Measurements from ENCODE around the gene RGL3.

RGL3 gene

DNA sequence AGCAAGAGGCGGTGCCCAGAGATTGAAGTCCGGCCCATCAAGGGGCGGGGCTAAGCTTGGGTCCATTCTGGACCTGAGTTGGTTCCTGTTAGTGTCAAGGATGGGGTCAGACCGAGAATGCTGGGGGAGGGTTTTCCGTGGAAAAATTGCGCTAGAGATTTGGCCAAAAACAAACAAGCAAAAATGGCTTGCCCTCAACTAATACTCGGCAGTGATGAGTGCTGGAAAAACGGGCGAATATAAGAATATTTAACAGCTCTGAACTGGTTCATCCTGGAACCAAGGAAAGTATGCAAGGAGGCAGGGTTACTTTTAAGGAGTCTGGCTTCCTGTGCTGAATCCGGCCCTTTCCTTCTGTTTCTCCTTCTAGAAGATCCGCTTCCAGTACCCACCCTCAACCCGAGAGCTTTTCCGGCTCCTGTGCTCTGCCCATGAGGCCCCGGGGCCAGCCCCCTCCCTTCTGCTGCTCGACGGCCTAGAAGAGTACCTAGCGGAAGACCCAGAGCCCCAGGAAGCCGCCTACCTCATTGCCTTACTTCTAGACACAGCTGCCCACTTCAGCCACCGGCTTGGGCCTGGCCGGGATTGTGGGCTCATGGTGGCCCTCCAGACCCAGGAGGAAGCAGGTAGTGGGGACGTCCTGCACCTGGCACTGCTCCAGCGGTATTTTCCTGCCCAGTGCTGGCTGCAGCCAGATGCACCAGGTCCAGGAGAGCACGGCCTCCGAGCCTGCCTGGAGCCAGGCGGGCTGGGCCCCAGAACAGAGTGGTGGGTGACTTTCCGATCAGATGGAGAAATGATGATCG, 43.8 kb downstream of the RGL3 start:
- no peaks in the 10 kb centered on the region for H3K27me3 ChIP-seq
- peaks cover 58 to 67% of the 10 kb centered on the region in 2 experiments for H3K4me1 ChIP-seq (ENCODE audit: control insufficient read depth in 1 of 2, insufficient read depth in 1 of 2, low read depth in 1 of 2, low read length in 1 of 2)
- H3K36me3 ChIP-seq = peaks cover 15% of the 10 kb centered on the region
- H3K4me3 ChIP-seq (ENCODE audit: low read depth in 1 of 2, low read length in 1 of 2) = peak overlapping the region; percentile 84 to 93
- no peaks in the 10 kb centered on the region for H3K9me3 ChIP-seq
- TF ChIP-seq, protein P1, sequence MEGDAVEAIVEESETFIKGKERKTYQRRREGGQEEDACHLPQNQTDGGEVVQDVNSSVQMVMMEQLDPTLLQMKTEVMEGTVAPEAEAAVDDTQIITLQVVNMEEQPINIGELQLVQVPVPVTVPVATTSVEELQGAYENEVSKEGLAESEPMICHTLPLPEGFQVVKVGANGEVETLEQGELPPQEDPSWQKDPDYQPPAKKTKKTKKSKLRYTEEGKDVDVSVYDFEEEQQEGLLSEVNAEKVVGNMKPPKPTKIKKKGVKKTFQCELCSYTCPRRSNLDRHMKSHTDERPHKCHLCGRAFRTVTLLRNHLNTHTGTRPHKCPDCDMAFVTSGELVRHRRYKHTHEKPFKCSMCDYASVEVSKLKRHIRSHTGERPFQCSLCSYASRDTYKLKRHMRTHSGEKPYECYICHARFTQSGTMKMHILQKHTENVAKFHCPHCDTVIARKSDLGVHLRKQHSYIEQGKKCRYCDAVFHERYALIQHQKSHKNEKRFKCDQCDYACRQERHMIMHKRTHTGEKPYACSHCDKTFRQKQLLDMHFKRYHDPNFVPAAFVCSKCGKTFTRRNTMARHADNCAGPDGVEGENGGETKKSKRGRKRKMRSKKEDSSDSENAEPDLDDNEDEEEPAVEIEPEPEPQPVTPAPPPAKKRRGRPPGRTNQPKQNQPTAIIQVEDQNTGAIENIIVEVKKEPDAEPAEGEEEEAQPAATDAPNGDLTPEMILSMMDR (IDR thresholded peaks at IDR 0.05) = no peak
- H3K27ac ChIP-seq = peak overlapping the region; percentile 95

DNA sequence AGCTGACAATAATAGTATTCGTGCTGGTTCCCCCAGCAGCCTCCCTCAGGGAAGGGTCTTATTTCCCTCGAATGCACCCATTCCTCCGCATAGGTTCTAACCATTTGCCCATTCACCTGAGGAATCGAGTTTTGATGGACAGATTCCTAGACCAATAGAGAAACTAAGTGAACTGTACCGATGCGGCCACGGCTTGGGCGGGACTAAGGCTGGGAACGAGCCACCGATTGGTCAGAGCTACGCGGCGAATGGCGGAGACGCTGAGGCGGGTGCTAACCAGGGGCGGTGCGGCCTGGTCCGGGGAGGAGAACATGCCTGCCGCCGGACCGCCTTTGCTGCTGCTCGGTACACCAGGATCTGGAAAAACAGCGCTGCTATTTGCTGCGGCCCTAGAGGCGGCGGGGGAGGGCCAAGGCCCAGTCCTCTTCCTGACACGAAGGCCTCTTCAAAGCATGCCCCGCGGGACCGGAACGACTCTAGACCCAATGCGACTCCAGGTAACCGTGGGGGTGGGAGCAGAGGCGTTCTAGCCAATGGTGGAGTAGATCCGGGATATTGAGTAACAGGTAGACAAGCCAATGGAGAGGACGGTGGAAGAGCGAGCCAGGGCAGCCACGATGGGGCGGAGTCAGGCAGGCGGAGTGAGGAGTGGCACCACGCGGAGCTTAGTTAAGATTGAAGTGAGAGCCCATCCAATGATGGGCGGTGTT, 44.5 kb downstream of the RGL3 start, which contains the start of gene SWSAP1:
SWSAP1 (plus strand) TSS at position 234 of the 710 bp plus-strand sequence; CDS start at position 249, 15 bp downstream.
- peak within 1 kb of the TSS; percentile 95 for H3K27ac ChIP-seq
- no peaks in the 10 kb centered on the region for H3K27me3 ChIP-seq
- H3K9me3 ChIP-seq = no peaks in the 10 kb centered on the region
- H3K36me3 ChIP-seq = peaks cover 15% of the 10 kb centered on the region
- H3K4me3 ChIP-seq (ENCODE audit: low read depth in 1 of 2, low read length in 1 of 2) = peak within 1 kb of the TSS; percentile 84 to 93
- peaks cover 51 to 59% of the 10 kb centered on the region in 2 experiments for H3K4me1 ChIP-seq (ENCODE audit: control insufficient read depth in 1 of 2, insufficient read depth in 1 of 2, low read depth in 1 of 2, low read length in 1 of 2)
- TF ChIP-seq, protein P1 (IDR thresholded peaks at IDR 0.05) = no peak

DNA sequence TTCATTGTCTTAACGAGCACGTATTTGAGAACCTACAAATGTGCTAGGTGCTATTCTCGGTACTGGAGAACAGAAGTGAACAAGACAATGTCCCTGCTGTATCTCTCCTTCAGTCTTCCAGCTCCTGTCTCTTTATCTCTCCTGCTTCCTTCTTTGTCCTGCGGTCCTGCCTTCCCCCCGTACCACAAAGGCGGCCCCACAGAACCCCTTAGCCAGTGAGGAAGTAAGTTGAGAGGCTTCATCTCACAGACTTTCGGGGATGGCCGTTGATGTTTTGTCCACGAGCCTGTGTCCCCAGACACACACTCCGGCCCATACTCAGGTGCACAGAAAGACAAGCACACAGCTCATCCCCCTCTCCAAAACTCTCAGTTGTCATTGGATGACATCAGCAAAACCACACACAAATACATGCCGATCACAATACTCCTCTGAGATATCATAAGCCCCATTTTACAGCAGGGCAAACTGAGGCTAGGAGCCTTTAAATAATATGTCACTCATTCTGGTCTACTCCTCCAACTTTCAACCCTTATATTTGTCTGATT, 45.2 kb downstream of the RGL3 start:
- peak overlapping the region; percentile 95 for H3K27ac ChIP-seq

DNA sequence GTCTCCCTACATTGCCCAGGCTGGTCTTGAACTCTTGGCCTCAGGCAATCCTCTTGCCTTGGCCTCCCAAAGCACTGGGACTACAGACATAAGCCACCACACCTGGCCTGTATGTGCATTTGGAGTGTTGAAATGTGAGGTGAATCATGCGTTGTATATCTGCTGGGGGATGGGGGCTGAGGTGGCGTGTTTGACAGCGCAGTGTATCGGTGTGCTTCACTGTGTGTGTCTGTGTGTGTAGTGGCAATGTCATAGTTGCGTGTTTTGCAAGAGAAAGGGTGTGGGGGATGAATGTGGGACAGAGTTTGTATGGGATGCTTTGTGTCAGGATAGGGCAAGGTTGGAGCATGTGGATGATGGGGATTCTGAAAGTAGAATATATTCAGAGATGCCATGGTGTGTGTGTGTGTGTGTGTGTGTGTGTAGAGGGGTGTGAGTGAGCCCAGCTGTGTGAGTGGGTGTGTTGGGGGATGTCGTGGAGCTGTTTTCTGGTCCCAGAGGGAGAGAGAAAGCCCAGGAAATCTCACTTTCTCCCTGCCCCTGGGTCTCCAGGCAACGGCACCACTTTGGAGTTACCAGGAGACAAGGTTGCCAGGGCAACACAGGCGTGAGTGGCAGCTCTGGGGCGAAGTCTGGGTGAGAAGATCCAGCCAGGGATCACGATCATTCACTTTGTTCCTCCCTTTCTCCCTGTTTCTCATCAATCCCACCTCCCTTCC, 45.8 kb downstream of the RGL3 start:
- H3K4me3 ChIP-seq (ENCODE audit: low read depth in 1 of 2, low read length in 1 of 2) = peak overlapping the region in 1 of 2 experiments; percentile 84
- no peaks in the 10 kb centered on the region for H3K27me3 ChIP-seq
- H3K9me3 ChIP-seq = no peaks in the 10 kb centered on the region
- H3K4me1 ChIP-seq (ENCODE audit: control insufficient read depth in 1 of 2, insufficient read depth in 1 of 2, low read depth in 1 of 2, low read length in 1 of 2) = peaks cover 45 to 48% of the 10 kb centered on the region in 2 experiments
- TF ChIP-seq, protein P1 (IDR thresholded peaks at IDR 0.05) = no peak
- H3K27ac ChIP-seq = peak overlapping the region; percentile 95
- peaks cover 10% of the 10 kb centered on the region for H3K36me3 ChIP-seq

More for the DNA sequence above, 45.2 kb downstream of the RGL3 start:
- H3K36me3 ChIP-seq = peaks cover 15% of the 10 kb centered on the region
- H3K4me1 ChIP-seq (ENCODE audit: control insufficient read depth in 1 of 2, insufficient read depth in 1 of 2, low read depth in 1 of 2, low read length in 1 of 2) = peaks cover 50 to 53% of the 10 kb centered on the region in 2 experiments
- TF ChIP-seq, protein P1 (IDR thresholded peaks at IDR 0.05) = no peak
- H3K9me3 ChIP-seq = no peaks in the 10 kb centered on the region
- no peaks in the 10 kb centered on the region for H3K27me3 ChIP-seq
- H3K4me3 ChIP-seq (ENCODE audit: low read depth in 1 of 2, low read length in 1 of 2) = peak overlapping the region; percentile 84 to 93

DNA sequence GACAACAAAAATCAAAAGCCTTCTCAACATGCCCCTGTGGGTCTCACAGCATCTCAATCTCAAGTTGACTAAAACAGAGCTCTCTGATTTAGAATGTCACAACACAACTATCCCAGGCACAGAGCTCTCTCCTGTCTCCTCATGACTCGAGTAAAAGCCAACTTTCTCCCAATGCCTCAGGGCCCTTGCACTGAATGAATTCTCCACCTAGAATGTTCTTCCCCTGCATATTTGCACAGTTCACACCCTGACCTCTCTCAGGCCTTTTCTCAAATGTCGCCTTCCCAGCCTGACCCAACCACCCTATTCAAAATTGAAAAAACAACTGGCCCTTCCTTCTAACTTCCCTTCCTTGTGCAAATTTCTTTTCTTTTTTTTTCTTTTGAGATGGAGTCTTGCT, 48.4 kb downstream of the RGL3 start:
- Histone ChIP-seq H3K4me1 (ENCODE audit: control insufficient read depth in 1 of 2, insufficient read depth in 1 of 2, low read depth in 1 of 2, low read length in 1 of 2) (peaks cover 19 to 22% of the 10 kb centered on the region in 2 experiments), H3K27me3 (no peaks in the 10 kb centered on the region), H3K9me3 (no peaks in the 10 kb centered on the region), H3K27ac (no peak overlapping the region), H3K4me3 (ENCODE audit: low read depth in 1 of 2, low read length in 1 of 2) (no peak overlapping the region), H3K36me3 (peaks cover 15% of the 10 kb centered on the region)
- TF ChIP-seq, protein P1 (IDR thresholded peaks at IDR 0.05) = no peak

Measured in neutrophil (primary cell).